Fibroblast of mammary gland (primary cell): Measurements from ENCODE around the gene LY6G6F.
A peak's percentile ranks its signal among the peaks of the same experiment; 100 is the strongest.

Source experiments
- DNase-seq: peaks from one replicate; pipeline ENCODE4 v3.0.0-alpha.2; 2010; ENCODE audit warnings: low read depth
- H3K4me3 ChIP-seq: 2 replicates; pipeline ENCODE4 v1.5.1; 2011; ENCODE audit warnings: low read depth, mild to moderate bottlenecking, low read length, moderate library complexity; ENCODE audit not compliant: control insufficient read depth
- CTCF ChIP-seq: conservative IDR thresholded peaks from 2 replicates; pipeline ENCODE4 v1.5.1; 2011; ENCODE audit warnings: low read depth, low read length, inconsistent platforms; ENCODE audit not compliant: control insufficient read depth, insufficient read depth

The LY6G6F gene

DNA sequence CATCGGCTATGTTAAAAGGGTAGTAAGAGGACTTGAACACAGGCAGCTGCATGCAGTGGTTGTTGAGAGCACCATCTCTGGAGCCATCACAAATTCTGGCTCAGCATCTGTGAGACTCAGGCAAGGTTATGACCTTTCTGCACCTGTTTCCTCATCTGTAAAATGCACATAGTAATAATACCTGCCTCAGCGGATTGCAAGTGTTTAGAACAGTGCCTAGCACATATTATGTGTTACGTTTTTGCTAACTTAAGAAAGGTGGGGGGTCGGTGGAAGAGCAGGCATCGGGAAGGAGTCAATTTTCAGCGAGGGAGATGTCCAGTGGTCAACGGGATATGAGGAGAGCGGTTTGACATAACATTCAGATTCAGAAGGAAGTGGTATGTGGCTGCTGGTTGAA is 28.7 kb upstream of the LY6G6F start:
- no peak for TF ChIP-seq CTCF
- DNase-seq = no peak
- H3K4me3 ChIP-seq = no peak overlapping the region

GRCh38 chr6:31680226-31681134 is 26.2 kb upstream of the LY6G6F start, which contains the start of gene LY6G5C:
TSS of gene LY6G5C (minus strand) at chr6:31681067. CDS start at chr6:31680373, 694 bp downstream.
- DNase-seq = peak; percentile 91
- peak within 1 kb of the TSS; percentile 38 for H3K4me3 ChIP-seq
- peak; percentile 72 for TF ChIP-seq CTCF

DNA sequence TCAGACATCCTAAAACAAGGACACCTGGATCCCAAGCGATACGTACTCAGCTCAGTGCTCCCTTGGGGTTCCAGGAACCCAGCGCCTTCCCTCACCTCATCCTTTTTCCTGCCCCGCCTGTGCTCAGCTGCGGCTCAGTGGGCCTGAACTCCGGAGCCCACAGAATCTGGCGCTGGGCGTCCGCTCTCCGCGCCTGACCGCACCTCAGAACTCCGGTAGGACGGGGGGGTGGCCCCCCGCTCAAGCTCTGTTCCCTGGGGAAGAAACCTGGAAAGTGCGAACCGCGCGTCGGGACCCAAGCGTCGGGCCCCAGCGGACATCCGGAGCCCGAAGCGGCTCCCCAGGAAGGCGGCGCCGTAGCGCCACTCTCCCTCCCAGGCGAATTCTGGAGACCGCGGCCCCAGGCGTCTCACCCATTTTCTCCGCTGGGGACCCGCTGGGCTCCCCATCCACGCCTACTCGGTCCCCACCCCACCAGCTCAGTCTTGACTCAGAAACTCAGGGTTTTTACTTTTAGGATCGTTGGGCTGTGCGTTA is 25.5 kb upstream of the LY6G6F start:
- peak; percentile 10 for TF ChIP-seq CTCF
- peak overlapping the region; percentile 38 for H3K4me3 ChIP-seq
- peak; percentile 19 for DNase-seq

DNA sequence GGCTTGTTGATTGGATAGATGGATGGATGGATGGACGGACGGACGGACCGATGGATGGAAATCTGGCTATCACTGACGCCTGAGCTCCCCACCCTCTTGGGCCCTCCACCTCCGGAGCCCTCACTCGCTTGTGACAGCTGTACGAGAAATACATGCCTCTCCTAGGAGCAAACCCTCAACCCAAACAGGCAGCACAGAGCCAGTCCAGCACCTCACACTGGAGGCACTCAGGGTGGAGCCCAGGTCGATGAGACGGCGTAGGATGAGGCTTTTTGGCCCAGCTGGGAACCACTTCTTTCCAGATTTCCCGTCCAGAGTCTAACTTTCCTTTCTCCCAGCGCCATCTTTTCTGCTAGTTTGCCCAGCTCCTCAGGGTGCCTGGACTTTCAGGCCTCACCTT is 23.1 kb upstream of the LY6G6F start:
- no peak for TF ChIP-seq CTCF

GRCh38 chr6:31686483-31686882 is 20.2 kb upstream of the LY6G6F start:
- DNase-seq = no peak
- H3K4me3 ChIP-seq = no peak overlapping the region
- no peak for TF ChIP-seq CTCF

More for the DNA sequence above, 23.1 kb upstream of the LY6G6F start:
- no peak for DNase-seq
- no peak overlapping the region for H3K4me3 ChIP-seq

DNA sequence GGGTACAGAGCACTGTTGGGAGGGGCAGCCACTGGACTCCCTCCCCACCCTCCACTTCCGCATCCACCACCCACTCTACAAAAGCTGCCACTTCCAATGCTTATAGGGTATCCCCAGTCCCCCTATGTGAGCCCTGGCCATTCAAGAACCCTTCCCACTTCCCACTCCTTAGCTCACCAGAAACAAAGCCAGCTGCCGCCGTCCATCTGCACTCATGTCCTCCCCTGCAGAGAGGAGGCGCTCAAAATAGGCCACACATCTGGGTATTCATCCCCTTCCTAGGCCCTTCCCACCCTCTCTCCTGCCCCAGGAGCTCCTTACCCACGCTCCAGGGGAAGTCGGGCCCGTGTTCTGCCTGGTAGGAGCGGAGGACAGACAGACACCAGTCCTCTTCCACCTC is 19.3 kb upstream of the LY6G6F start:
- no peak for DNase-seq
- H3K4me3 ChIP-seq = no peak overlapping the region
- TF ChIP-seq CTCF = no peak
